ENCODE results near the gene ERCC6L2. TPM values are rescaled to one million over a fixed set of nuclear protein-coding genes. Genes with fewer than 3 reads are reported as not detected.

Gene ERCC6L2
- 10 to 100 TPM; 42.9 to 48.4 (median 45.4) TPM for polyA plus RNA-seq (ENCODE audit: insufficient read length in 4 of 4)

GRCh38 chr9:95875305-95876137 is at the start of gene ERCC6L2:
TSS of gene ERCC6L2 (plus strand) at chr9:95875691. CDS start at chr9:95876039, 348 bp downstream.
- peak; percentile 98 to 99 (median 98) for DNase-seq (ENCODE audit: low read depth in 4 of 4, low spot score in 2 of 4)

- DNase-seq (ENCODE audit: low read depth in 4 of 4, low spot score in 2 of 4): no peak
Measured at GRCh38 chr9:95826183-95826838, 49.2 kb upstream of the ERCC6L2 start.

- DNase-seq (ENCODE audit: low read depth in 4 of 4, low spot score in 2 of 4): no peak
Measured at GRCh38 chr9:95830768-95831167, 44.7 kb upstream of the ERCC6L2 start.

GRCh38 chr9:95831810-95832209 is 43.7 kb upstream of the ERCC6L2 start:
- no peak for DNase-seq (ENCODE audit: low read depth in 4 of 4, low spot score in 2 of 4)

- DNase-seq (ENCODE audit: low read depth in 4 of 4, low spot score in 2 of 4): no peak
Measured at GRCh38 chr9:95833546-95834178, 41.8 kb upstream of the ERCC6L2 start.

- no peak for DNase-seq (ENCODE audit: low read depth in 4 of 4, low spot score in 2 of 4)
Measured at GRCh38 chr9:95834281-95834907, 41.1 kb upstream of the ERCC6L2 start.

- no peak for DNase-seq (ENCODE audit: low read depth in 4 of 4, low spot score in 2 of 4)
Measured at GRCh38 chr9:95835393-95835792, 40.1 kb upstream of the ERCC6L2 start.

GRCh38 chr9:95836072-95836471 is 39.4 kb upstream of the ERCC6L2 start:
- no peak for DNase-seq (ENCODE audit: low read depth in 4 of 4, low spot score in 2 of 4)

- no peak for DNase-seq (ENCODE audit: low read depth in 4 of 4, low spot score in 2 of 4)
Measured at GRCh38 chr9:95839012-95839411, 36.5 kb upstream of the ERCC6L2 start.

- DNase-seq (ENCODE audit: low read depth in 4 of 4, low spot score in 2 of 4): no peak
Measured at GRCh38 chr9:95840074-95840473, 35.4 kb upstream of the ERCC6L2 start.

- no peak for DNase-seq (ENCODE audit: low read depth in 4 of 4, low spot score in 2 of 4)
Measured at GRCh38 chr9:95841377-95841776, 34.1 kb upstream of the ERCC6L2 start.

GRCh38 chr9:95845751-95846150 is 29.7 kb upstream of the ERCC6L2 start:
- no peak for DNase-seq (ENCODE audit: low read depth in 4 of 4, low spot score in 2 of 4)

- DNase-seq (ENCODE audit: low read depth in 4 of 4, low spot score in 2 of 4): no peak
Measured at GRCh38 chr9:95848764-95849163, 26.7 kb upstream of the ERCC6L2 start.

GRCh38 chr9:95852059-95853032 is 23.1 kb upstream of the ERCC6L2 start:
- no peak for DNase-seq (ENCODE audit: low read depth in 4 of 4, low spot score in 2 of 4)

- DNase-seq (ENCODE audit: low read depth in 4 of 4, low spot score in 2 of 4): no peak
Measured at GRCh38 chr9:95854386-95855020, 21.0 kb upstream of the ERCC6L2 start.

GRCh38 chr9:95855961-95856360 is 19.5 kb upstream of the ERCC6L2 start:
- no peak for DNase-seq (ENCODE audit: low read depth in 4 of 4, low spot score in 2 of 4)

GRCh38 chr9:95857124-95857523 is 18.4 kb upstream of the ERCC6L2 start:
- no peak for DNase-seq (ENCODE audit: low read depth in 4 of 4, low spot score in 2 of 4)

GRCh38 chr9:95857896-95858295 is 17.6 kb upstream of the ERCC6L2 start:
- DNase-seq (ENCODE audit: low read depth in 4 of 4, low spot score in 2 of 4): no peak

- no peak for DNase-seq (ENCODE audit: low read depth in 4 of 4, low spot score in 2 of 4)
Measured at GRCh38 chr9:95862343-95862742, 13.1 kb upstream of the ERCC6L2 start.

Data from left renal cortex interstitium (tissue), 4 donors.